HTERT RPE-1 (cell line): ENCODE measurements around the gene AKAP6.
"Not testable (repeated sequence)": the region's sequence is repeated elsewhere in the genome, so short reads cannot be mapped to it uniquely, and the experiment has no call there.

Experiments used
- in situ Hi-C: fragments of 300-500 bp; cut with MboI; formaldehyde crosslinking; loops from 4 replicates; pipeline ENCODE4 v1.14.3; 2020; ENCODE audit warnings: low sequenced_read_pairs

Gene AKAP6

GRCh38 chr14:32434880-32435279 is 105.8 kb downstream of the AKAP6 start:
- in situ Hi-C loops: no loop called here

- in situ Hi-C loops: no loop called here
Measured at GRCh38 chr14:32435411-32435810, 106.3 kb downstream of the AKAP6 start.

- in situ Hi-C loops: no loop called here
Measured at GRCh38 chr14:32436993-32437392, 107.9 kb downstream of the AKAP6 start.

GRCh38 chr14:32438517-32438916 is 109.4 kb downstream of the AKAP6 start:
- in situ Hi-C loops: no loop called here

- in situ Hi-C loops: no loop called here
Measured at GRCh38 chr14:32443890-32444661, 115.0 kb downstream of the AKAP6 start.

- in situ Hi-C loops: no loop called here
Measured at GRCh38 chr14:32447371-32447770, 118.3 kb downstream of the AKAP6 start.

GRCh38 chr14:32449648-32450047 is 120.5 kb downstream of the AKAP6 start:
- in situ Hi-C loops: no loop called here

- in situ Hi-C loops: no loop called here
Measured at GRCh38 chr14:32450919-32451675, 122.0 kb downstream of the AKAP6 start.

- in situ Hi-C loops: no loop called here
Measured at GRCh38 chr14:32453857-32454810, 125.0 kb downstream of the AKAP6 start.

- in situ Hi-C loops: no loop called here
Measured at GRCh38 chr14:32457213-32457920, 128.3 kb downstream of the AKAP6 start.

GRCh38 chr14:32458720-32459119 is 129.6 kb downstream of the AKAP6 start:
- in situ Hi-C loops: no loop called here

GRCh38 chr14:32460267-32460666 is 131.2 kb downstream of the AKAP6 start:
- in situ Hi-C loops: no loop called here

GRCh38 chr14:32462553-32462952 is 133.5 kb downstream of the AKAP6 start:
- in situ Hi-C loops: not testable (repeated sequence)

GRCh38 chr14:32468955-32469354 is 139.9 kb downstream of the AKAP6 start:
- in situ Hi-C loops: no loop called here

- in situ Hi-C loops: no loop called here
Measured at GRCh38 chr14:32469388-32470160, 140.5 kb downstream of the AKAP6 start.

- in situ Hi-C loops: no loop called here
Measured at GRCh38 chr14:32470161-32470715, 141.1 kb downstream of the AKAP6 start.

GRCh38 chr14:32471181-32471580 is 142.1 kb downstream of the AKAP6 start:
- in situ Hi-C loops: no loop called here

GRCh38 chr14:32472076-32472475 is 143.0 kb downstream of the AKAP6 start:
- in situ Hi-C loops: no loop called here
